HCT116 (cell line): ENCODE data around the gene NXN. TPM values are rescaled to one million over a fixed set of nuclear protein-coding genes. Genes with fewer than 3 reads are reported as not detected.

Source experiments
- ATAC-seq: fragments of 200-7000 bp; cut with Tn5 transposase; 2 replicates; pipeline ENCODE4 v1.9.1; 2020; ENCODE audit warnings: mild to moderate bottlenecking, moderate library complexity
- BruUV-seq: library from RNA; stranded (reverse); fragments of 400-500 nt; replicated peaks from 2 replicates; lab custom pipeline; 2021; lab: Mats Ljungman, UMichigan
- CTCF ChIA-PET: fragments of 300-600 bp; sonication (Branson Sonifier 250); formaldehyde crosslinking; loops from one replicate; lab custom pipeline; 2021; ENCODE audit warnings: antibody characterized with exemption; lab: Charles Lee
- POLR2A ChIA-PET: fragments of 300-600, 350-600 bp; sonication (Branson Sonifier 250); formaldehyde crosslinking; loops from one replicate; lab custom pipeline; 2021; ENCODE audit warnings: antibody characterized with exemption; lab: Charles Lee
- RAD21 ChIA-PET, 2 experiments: fragments of 300-600 bp; sonication (Branson Sonifier 250); formaldehyde crosslinking; loops; one replicate each; lab custom pipeline; 2023; ENCODE audit warnings: low total read pairs in 2 of 2; ENCODE audit not compliant: uncharacterized antibody in 2 of 2, unreplicated experiment in 2 of 2, low non-redundant PET in 1 of 2; lab: Charles Lee
- DNase-seq: peaks from one replicate; pipeline ENCODE4 v3.0.0-alpha.2; 2010; ENCODE audit warnings: low read depth, low spot score
- H2AFZ ChIP-seq: fragments of 200-600 bp; shearing (Covaris generic), sonication (generic); 2 replicates; pipeline ENCODE4 v1.6.1; 2017; ENCODE audit warnings: low read depth, mixed run types, mixed read lengths, antibody characterized with exemption, low read length; ENCODE audit not compliant: poor library complexity, severe bottlenecking
- H3K27ac ChIP-seq: 2 replicates; pipeline ENCODE4 v1.5.1; 2012; ENCODE audit warnings: low read depth, low read length
- H3K27me3 ChIP-seq: fragments of 200-600 bp; sonication (generic); 2 replicates; pipeline ENCODE4 v1.6.1; 2016; ENCODE audit warnings: mixed run types, low read length, mixed read lengths; ENCODE audit not compliant: insufficient read depth
- H3K36me3 ChIP-seq, 2 experiments: fragments of 200-500 bp in 1 of 2; fragments of 200-600 bp in 1 of 2; sonication (Bioruptor generic) in 1 of 2; sonication (generic) in 1 of 2; 2 replicates each; pipeline versions ENCODE4 v1.5.1 to v1.6.1; 2014 to 2016; ENCODE audit warnings: low read length in 2 of 2, inconsistent platforms in 1 of 2, mixed read lengths in 1 of 2, mixed run types in 1 of 2; ENCODE audit not compliant: insufficient read depth in 2 of 2, control insufficient read depth in 1 of 2
- H3K4me1 ChIP-seq, 2 experiments: fragments of 200-600 bp in 1 of 2; sonication (generic) in 1 of 2; 2 replicates each; pipeline versions ENCODE4 v1.5.1 to v1.6.1; 2012 to 2017; ENCODE audit warnings: low read length in 2 of 2, inconsistent platforms in 1 of 2, mild to moderate bottlenecking in 1 of 2, mixed read lengths in 1 of 2, mixed run types in 1 of 2, moderate library complexity in 1 of 2; ENCODE audit not compliant: insufficient read depth in 2 of 2, control insufficient read depth in 1 of 2
- H3K4me2 ChIP-seq: fragments of 200-600 bp; sonication (generic); 2 replicates; pipeline ENCODE4 v1.6.1; 2017; ENCODE audit warnings: mixed run types, low read length, mixed read lengths
- H3K4me3 ChIP-seq, 2 experiments: fragments of 200-600 bp in 1 of 2; sonication (generic) in 1 of 2; replicated peaks in 1 of 2; 2 replicates each; pipeline ENCODE4 v1.5.1; 2011 to 2016; ENCODE audit warnings: low read length in 2 of 2, control low read depth in 1 of 2, low read depth in 1 of 2, mild to moderate bottlenecking in 1 of 2, mixed read lengths in 1 of 2, mixed run types in 1 of 2
- H3K79me2 ChIP-seq: fragments of 200-600 bp; sonication (generic); 2 replicates; pipeline ENCODE4 v1.6.1; 2017; ENCODE audit warnings: mild to moderate bottlenecking, mixed run types, low read length, moderate library complexity, mixed read lengths; ENCODE audit not compliant: insufficient read depth
- H3K9ac ChIP-seq: fragments of 200-600 bp; sonication (generic); 2 replicates; pipeline ENCODE4 v1.6.1; 2016; ENCODE audit warnings: low read length, mixed read lengths
- H3K9me2 ChIP-seq: fragments of 200-600 bp; sonication (generic), shearing (Covaris generic); 2 replicates; pipeline ENCODE4 v1.6.1; 2017; ENCODE audit warnings: mixed run types, mild to moderate bottlenecking, moderate library complexity; ENCODE audit not compliant: insufficient read depth
- H3K9me3 ChIP-seq, 2 experiments: fragments of 200-500 bp in 1 of 2; fragments of 200-600 bp in 1 of 2; sonication (Bioruptor generic) in 1 of 2; sonication (generic) in 1 of 2; 2 replicates each; pipeline ENCODE4 v1.6.1; 2014 to 2017; ENCODE audit warnings: low read length in 2 of 2, mixed read lengths in 2 of 2, inconsistent platforms in 1 of 2, low read depth in 1 of 2, mild to moderate bottlenecking in 1 of 2, mixed run types in 1 of 2, moderate library complexity in 1 of 2; ENCODE audit not compliant: control insufficient read depth in 1 of 2, insufficient read depth in 1 of 2
- H4K20me1 ChIP-seq: fragments of 200-600 bp; sonication (generic), shearing (Covaris generic); 2 replicates; pipeline ENCODE4 v1.6.1; 2017; ENCODE audit warnings: mixed run types, mild to moderate bottlenecking, moderate library complexity; ENCODE audit not compliant: insufficient read depth
- CBX3 ChIP-seq: IDR thresholded peaks from 2 replicates; pipeline ENCODE4 v1.6.1; 2012; ENCODE audit warnings: low read depth
- CEBPB ChIP-seq: IDR thresholded peaks from 2 replicates; pipeline ENCODE4 v1.6.1; 2012; ENCODE audit warnings: low read depth
- EGR1 ChIP-seq: IDR thresholded peaks from 2 replicates; pipeline ENCODE4 v1.6.1; 2012; ENCODE audit warnings: low read depth
- ELF1 ChIP-seq: IDR thresholded peaks from 2 replicates; pipeline ENCODE4 v1.6.1; 2012; ENCODE audit warnings: low read depth, borderline replicate concordance
- EZH2 ChIP-seq: fragments of 200-600 bp; sonication (generic); IDR thresholded peaks from 2 replicates; pipeline ENCODE4 v1.6.1; 2017; ENCODE audit warnings: antibody characterized with exemption, mixed run types
- EZH2phosphoT487 ChIP-seq: fragments of 200-600 bp; IDR thresholded peaks from 2 replicates; pipeline ENCODE4 v1.6.1; 2018; ENCODE audit warnings: antibody characterized with exemption, borderline replicate concordance
- FOSL1 ChIP-seq: IDR thresholded peaks from 2 replicates; pipeline ENCODE4 v1.6.1; 2012; ENCODE audit warnings: low read depth
- JUND ChIP-seq: IDR thresholded peaks from 2 replicates; pipeline ENCODE4 v1.6.1; 2012
- POLR2A ChIP-seq: IDR thresholded peaks from 2 replicates; pipeline ENCODE4 v1.7.0; 2011; ENCODE audit warnings: borderline replicate concordance; ENCODE audit not compliant: insufficient read depth, insufficient read length; ENCODE audit errors: extremely low read depth
- POLR2AphosphoS5 ChIP-seq: IDR thresholded peaks from 2 replicates; pipeline ENCODE4 v1.6.1; 2011; ENCODE audit warnings: mild to moderate bottlenecking, low read depth, low read length, moderate library complexity
- RAD21 ChIP-seq: IDR thresholded peaks from 2 replicates; pipeline ENCODE4 v1.6.1; 2012; ENCODE audit warnings: low read depth, mild to moderate bottlenecking
- SIN3A ChIP-seq: IDR thresholded peaks from 2 replicates; pipeline ENCODE4 v1.6.1; 2012; ENCODE audit warnings: low read depth
- SP1 ChIP-seq: IDR thresholded peaks from 2 replicates; pipeline ENCODE4 v1.6.1; 2012; ENCODE audit warnings: low read depth
- TCF7L2 ChIP-seq: IDR thresholded peaks from 2 replicates; pipeline ENCODE4 v1.7.0; 2011; ENCODE audit warnings: borderline replicate concordance, inconsistent platforms; ENCODE audit not compliant: insufficient read depth, insufficient read length; ENCODE audit errors: extremely low read depth
- ZFX ChIP-seq: fragments of 450-650 bp; IDR thresholded peaks from 2 replicates; pipeline ENCODE4 v1.6.1; 2017
- intact Hi-C: fragments of 100-400 bp; cut with micrococcal nuclease; formaldehyde crosslinking; loops from 2 replicates; pipeline ENCODE4 v1.10.0; 2022
- total RNA-seq: library from RNA; stranded (reverse); gene quantifications from one replicate; pipeline ENCODE4 v1.2.1, GENCODE V29; 2021; ENCODE audit not compliant: unreplicated experiment
- TF ChIP-seq, protein P1 (sequence below): IDR thresholded peaks from 2 replicates; pipeline ENCODE4 v1.6.1; 2011; ENCODE audit warnings: mild to moderate bottlenecking, low read length, moderate library complexity; ENCODE audit not compliant: insufficient replicate concordance; ENCODE audit errors: extremely low read depth
- TF ChIP-seq, protein P2 (sequence below), 3 experiments: fragments of 200-600 bp in 1 of 3; sonication (generic) in 1 of 3; IDR thresholded peaks in 2 of 3; conservative IDR thresholded peaks in 1 of 3; 2 replicates each; pipeline ENCODE4 v1.5.1; 2012 to 2017; ENCODE audit warnings: low read depth in 2 of 3, low read length in 2 of 3, antibody characterized with exemption in 1 of 3, borderline replicate concordance in 1 of 3, control low read depth in 1 of 3, mild to moderate bottlenecking in 1 of 3, mixed read lengths in 1 of 3, mixed run types in 1 of 3, moderate library complexity in 1 of 3; ENCODE audit not compliant: insufficient read depth in 1 of 3
- TF ChIP-seq, protein P3 (sequence below): IDR thresholded peaks from 2 replicates; pipeline ENCODE4 v1.6.1; 2012
- TF ChIP-seq, protein P4 (sequence below): IDR thresholded peaks from 2 replicates; pipeline ENCODE4 v1.6.1; 2012

The NXN gene
- total RNA-seq, 1 experiment from 2014 or later: 83.7 TPM

DNA sequence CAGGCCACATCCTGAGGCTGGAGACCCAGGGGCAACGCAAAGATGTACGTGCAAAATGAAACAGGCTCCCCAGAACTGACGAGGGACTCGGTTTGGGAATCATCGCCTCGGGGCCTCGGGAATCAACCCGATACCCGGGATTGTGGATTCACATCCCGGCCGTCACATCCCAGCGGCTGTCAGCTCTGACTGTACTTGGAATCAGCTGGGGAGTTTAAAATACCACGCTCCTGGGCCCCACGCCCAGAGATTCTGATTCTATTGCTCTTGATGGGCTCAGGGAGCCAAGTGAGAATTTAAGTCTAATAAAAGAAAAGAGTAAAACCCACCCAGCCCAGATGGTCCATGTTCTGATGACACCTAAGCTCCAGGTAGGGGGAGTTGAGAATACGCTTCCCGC is 155.2 kb downstream of the NXN start:
- CTCF ChIA-PET: no interaction called here
- POLR2A ChIA-PET: no interaction called here
- Histone ChIP-seq H3K79me2 (peaks cover 10% of the 10 kb centered on the region; the same call in 1 of the 2 replicates), H3K4me1 (peaks cover 5 to 9% of the 10 kb centered on the region in 2 experiments; a peak in 3 of 4 replicates), H3K27me3 (no peaks in the 10 kb centered on the region), H3K4me3 (no peak overlapping the region), H3K27ac (no peak overlapping the region), H3K36me3 (peaks cover 4 to 11% of the 10 kb centered on the region in 2 experiments; a peak in 1 of 4 replicates), H3K9ac (no peak overlapping the region), H4K20me1 (no peaks in the 10 kb centered on the region), H3K4me2 (no peak overlapping the region), H3K9me3 (no peaks in the 10 kb centered on the region), H2AFZ (no peak overlapping the region), H3K9me2 (no peaks in the 10 kb centered on the region)
- BruUV-seq: no TSS peak
- TF ChIP-seq, protein P1, sequence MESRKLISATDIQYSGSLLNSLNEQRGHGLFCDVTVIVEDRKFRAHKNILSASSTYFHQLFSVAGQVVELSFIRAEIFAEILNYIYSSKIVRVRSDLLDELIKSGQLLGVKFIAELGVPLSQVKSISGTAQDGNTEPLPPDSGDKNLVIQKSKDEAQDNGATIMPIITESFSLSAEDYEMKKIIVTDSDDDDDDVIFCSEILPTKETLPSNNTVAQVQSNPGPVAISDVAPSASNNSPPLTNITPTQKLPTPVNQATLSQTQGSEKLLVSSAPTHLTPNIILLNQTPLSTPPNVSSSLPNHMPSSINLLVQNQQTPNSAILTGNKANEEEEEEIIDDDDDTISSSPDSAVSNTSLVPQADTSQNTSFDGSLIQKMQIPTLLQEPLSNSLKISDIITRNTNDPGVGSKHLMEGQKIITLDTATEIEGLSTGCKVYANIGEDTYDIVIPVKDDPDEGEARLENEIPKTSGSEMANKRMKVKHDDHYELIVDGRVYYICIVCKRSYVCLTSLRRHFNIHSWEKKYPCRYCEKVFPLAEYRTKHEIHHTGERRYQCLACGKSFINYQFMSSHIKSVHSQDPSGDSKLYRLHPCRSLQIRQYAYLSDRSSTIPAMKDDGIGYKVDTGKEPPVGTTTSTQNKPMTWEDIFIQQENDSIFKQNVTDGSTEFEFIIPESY: no peak
- no peak for TF ChIP-seq FOSL1
- no peak for TF ChIP-seq POLR2AphosphoS5
- RAD21 ChIA-PET: no interaction called here
- DNase-seq (no peak), ATAC-seq (no peak)
- intact Hi-C loops: no loop called here

DNA sequence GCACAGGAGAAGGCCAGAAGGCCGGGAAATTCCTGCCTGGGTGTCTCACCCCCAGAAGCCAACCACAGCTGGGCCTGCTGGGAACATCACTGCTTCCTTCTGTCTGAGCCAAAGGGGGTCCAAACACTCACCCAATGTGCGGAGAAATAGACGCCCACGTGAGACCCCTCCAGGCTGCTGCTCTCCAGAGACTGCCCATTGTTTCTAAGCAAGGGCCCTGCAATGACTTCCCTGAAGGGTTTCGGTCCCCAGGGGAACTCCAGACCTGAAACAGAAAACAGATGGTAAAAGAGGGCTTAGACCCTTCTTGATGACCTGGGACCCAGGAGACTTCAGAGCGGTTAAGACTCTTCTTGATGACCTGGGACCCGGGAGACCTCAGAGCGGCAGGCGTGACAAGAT is 156.1 kb downstream of the NXN start:
- Histone ChIP-seq H3K27me3 (no peaks in the 10 kb centered on the region), H3K36me3 (peaks cover 4 to 11% of the 10 kb centered on the region in 2 experiments; a peak in 1 of 4 replicates), H2AFZ (no peak overlapping the region), H3K27ac (no peak overlapping the region), H3K4me1 (peaks cover 0 to under 1% of the 10 kb centered on the region in 2 experiments; a peak in 2 of 4 replicates), H3K9me2 (no peaks in the 10 kb centered on the region), H3K79me2 (peaks cover 2% of the 10 kb centered on the region; the same call in 1 of the 2 replicates), H4K20me1 (no peaks in the 10 kb centered on the region), H3K9ac (no peak overlapping the region), H3K9me3 (no peaks in the 10 kb centered on the region), H3K4me2 (no peak overlapping the region), H3K4me3 (no peak overlapping the region)
- ATAC-seq (no peak), DNase-seq (no peak)
- ChIA-PET CTCF (no interaction called here), RAD21 (no interaction called here), POLR2A (no interaction called here)
- BruUV-seq: no TSS peak
- intact Hi-C loops: no loop called here
- TF ChIP-seq ZFX (no peak), TCF7L2 (no peak), EGR1 (no peak), POLR2AphosphoS5 (no peak), ELF1 (no peak), POLR2A (no peak), JUND (no peak), RAD21 (no peak), SP1 (no peak), EZH2 (no peak), SIN3A (no peak), FOSL1 (no peak), CEBPB (no peak), EZH2phosphoT487 (no peak), CBX3 (no peak)
- TF ChIP-seq, protein P2, sequence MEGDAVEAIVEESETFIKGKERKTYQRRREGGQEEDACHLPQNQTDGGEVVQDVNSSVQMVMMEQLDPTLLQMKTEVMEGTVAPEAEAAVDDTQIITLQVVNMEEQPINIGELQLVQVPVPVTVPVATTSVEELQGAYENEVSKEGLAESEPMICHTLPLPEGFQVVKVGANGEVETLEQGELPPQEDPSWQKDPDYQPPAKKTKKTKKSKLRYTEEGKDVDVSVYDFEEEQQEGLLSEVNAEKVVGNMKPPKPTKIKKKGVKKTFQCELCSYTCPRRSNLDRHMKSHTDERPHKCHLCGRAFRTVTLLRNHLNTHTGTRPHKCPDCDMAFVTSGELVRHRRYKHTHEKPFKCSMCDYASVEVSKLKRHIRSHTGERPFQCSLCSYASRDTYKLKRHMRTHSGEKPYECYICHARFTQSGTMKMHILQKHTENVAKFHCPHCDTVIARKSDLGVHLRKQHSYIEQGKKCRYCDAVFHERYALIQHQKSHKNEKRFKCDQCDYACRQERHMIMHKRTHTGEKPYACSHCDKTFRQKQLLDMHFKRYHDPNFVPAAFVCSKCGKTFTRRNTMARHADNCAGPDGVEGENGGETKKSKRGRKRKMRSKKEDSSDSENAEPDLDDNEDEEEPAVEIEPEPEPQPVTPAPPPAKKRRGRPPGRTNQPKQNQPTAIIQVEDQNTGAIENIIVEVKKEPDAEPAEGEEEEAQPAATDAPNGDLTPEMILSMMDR (IDR thresholded peaks at IDR 0.05 in 2 of 3, conservative IDR thresholded peaks at IDR 0.05 in 1 of 3; ENCODE audit: borderline replicate concordance in 1 of 3, insufficient read depth in 1 of 3, low read depth in 2 of 3, low read length in 2 of 3): no peak
- TF ChIP-seq, protein P3, sequence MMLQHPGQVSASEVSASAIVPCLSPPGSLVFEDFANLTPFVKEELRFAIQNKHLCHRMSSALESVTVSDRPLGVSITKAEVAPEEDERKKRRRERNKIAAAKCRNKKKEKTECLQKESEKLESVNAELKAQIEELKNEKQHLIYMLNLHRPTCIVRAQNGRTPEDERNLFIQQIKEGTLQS: no peak
- TF ChIP-seq, protein P4, sequence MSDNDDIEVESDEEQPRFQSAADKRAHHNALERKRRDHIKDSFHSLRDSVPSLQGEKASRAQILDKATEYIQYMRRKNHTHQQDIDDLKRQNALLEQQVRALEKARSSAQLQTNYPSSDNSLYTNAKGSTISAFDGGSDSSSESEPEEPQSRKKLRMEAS: no peak
